SK-N-SH treated with all-trans-retinoic acid at 6 μM for 48 hours (cell line): ENCODE results near the gene TTC23L.

Experiments used
- ATAC-seq: fragments of 200-7000 bp; cut with Tn5 transposase; 3 replicates; pipeline ENCODE4 v1.9.1; 2020; ENCODE audit warnings: mild to moderate bottlenecking, moderate library complexity
- ARNTL ChIP-seq: fragments of 450-650 bp; formaldehyde crosslinking; IDR thresholded peaks from 2 replicates; pipeline ENCODE4 v1.5.0; 2020; ENCODE audit warnings: low read depth, mild to moderate bottlenecking, moderate library complexity, borderline replicate concordance
- BACH2 ChIP-seq: fragments of 250-450 bp; sonication (Bioruptor Pico); IDR thresholded peaks from 2 replicates; pipeline ENCODE4 v1.9.0; 2021; ENCODE audit warnings: mild to moderate bottlenecking, borderline replicate concordance
- CSDC2 ChIP-seq: fragments of 250-450 bp; sonication (Bioruptor Pico); IDR thresholded peaks from 2 replicates; pipeline ENCODE4 v1.5.0; 2020; ENCODE audit warnings: mild to moderate bottlenecking, moderate library complexity
- ESRRG ChIP-seq: fragments of 250-450 bp; sonication (Bioruptor Pico); IDR thresholded peaks from 2 replicates; pipeline ENCODE4 v1.6.1; 2021; ENCODE audit warnings: mild to moderate bottlenecking
- GLIS3 ChIP-seq: fragments of 250-450 bp; sonication (Bioruptor Pico); IDR thresholded peaks from 2 replicates; pipeline ENCODE4 v1.5.0; 2020; ENCODE audit warnings: mild to moderate bottlenecking, moderate library complexity
- ISL1 ChIP-seq: fragments of 250-450 bp; sonication (Bioruptor Pico); IDR thresholded peaks from 2 replicates; pipeline ENCODE4 v2.1.2; 2022; ENCODE audit warnings: mild to moderate bottlenecking, moderate library complexity
- OSR1 ChIP-seq: fragments of 250-450 bp; sonication (Bioruptor Pico); IDR thresholded peaks from 2 replicates; pipeline ENCODE4 v1.8.0; 2022; ENCODE audit warnings: moderate library complexity, mild to moderate bottlenecking, inconsistent platforms
- PPARA ChIP-seq: fragments of 250-450 bp; sonication (Bioruptor Pico); IDR thresholded peaks from 2 replicates; pipeline ENCODE4 v1.5.0; 2020; ENCODE audit warnings: mild to moderate bottlenecking, borderline replicate concordance
- RARB ChIP-seq: fragments of 250-450 bp; sonication (Bioruptor Pico); IDR thresholded peaks from 2 replicates; pipeline ENCODE4 v1.8.0; 2021; ENCODE audit warnings: mild to moderate bottlenecking, moderate library complexity
- SNAI2 ChIP-seq: fragments of 250-450 bp; sonication (Bioruptor Pico); IDR thresholded peaks from 2 replicates; pipeline ENCODE4 v1.5.0; 2020; ENCODE audit warnings: mild to moderate bottlenecking, moderate library complexity
- TCF4 ChIP-seq: fragments of 250-450 bp; sonication (Bioruptor Pico); IDR thresholded peaks from 2 replicates; pipeline ENCODE4 v1.8.0; 2021; ENCODE audit warnings: mild to moderate bottlenecking, moderate library complexity, borderline replicate concordance
- TOX ChIP-seq: fragments of 250-450 bp; sonication (Bioruptor Pico); IDR thresholded peaks from 2 replicates; pipeline ENCODE4 v1.8.0; 2021; ENCODE audit warnings: mild to moderate bottlenecking, moderate library complexity, borderline replicate concordance
- ZC3H10 ChIP-seq: fragments of 250-450 bp; sonication (Bioruptor Pico); IDR thresholded peaks from 2 replicates; pipeline ENCODE4 v1.5.1; 2021; ENCODE audit warnings: mild to moderate bottlenecking, moderate library complexity
- ZFP30 ChIP-seq: fragments of 450-650 bp; formaldehyde crosslinking; IDR thresholded peaks from 2 replicates; pipeline ENCODE4 v1.5.0; 2022; ENCODE audit warnings: mild to moderate bottlenecking, moderate library complexity
- ZNF70 ChIP-seq: fragments of 450-650 bp; formaldehyde crosslinking; IDR thresholded peaks from 2 replicates; pipeline ENCODE4 v1.5.0; 2020; ENCODE audit warnings: mild to moderate bottlenecking, moderate library complexity
- ZNF8 ChIP-seq: fragments of 450-650 bp; formaldehyde crosslinking; IDR thresholded peaks from 2 replicates; pipeline ENCODE4 v1.5.0; 2020; ENCODE audit warnings: mild to moderate bottlenecking, moderate library complexity
- TF ChIP-seq, protein P1 (sequence below): fragments of 250-450 bp; sonication (Bioruptor Pico); IDR thresholded peaks from 2 replicates; pipeline ENCODE4 v1.5.0; 2020; ENCODE audit warnings: mild to moderate bottlenecking, moderate library complexity
- TF ChIP-seq, protein P2 (sequence below): fragments of 250-450 bp; sonication (Bioruptor Pico); IDR thresholded peaks from 2 replicates; pipeline ENCODE4 v1.8.0; 2020; ENCODE audit warnings: mild to moderate bottlenecking, moderate library complexity, borderline replicate concordance
- TF ChIP-seq, protein P3 (sequence below): fragments of 250-450 bp; sonication (Bioruptor Pico); IDR thresholded peaks from 2 replicates; pipeline ENCODE4 v1.8.0; 2021; ENCODE audit warnings: low read depth, mild to moderate bottlenecking, moderate library complexity, borderline replicate concordance
- TF ChIP-seq, protein P4 (sequence below): fragments of 250-450 bp; sonication (Bioruptor Pico); IDR thresholded peaks from 2 replicates; pipeline ENCODE4 v1.5.1; 2020; ENCODE audit warnings: low read depth, mild to moderate bottlenecking, moderate library complexity
- TF ChIP-seq, protein P5 (sequence below): fragments of 250-450 bp; sonication (Bioruptor Pico); IDR thresholded peaks from 2 replicates; pipeline ENCODE4 v1.5.1; 2021; ENCODE audit warnings: mild to moderate bottlenecking, moderate library complexity

Gene TTC23L

DNA sequence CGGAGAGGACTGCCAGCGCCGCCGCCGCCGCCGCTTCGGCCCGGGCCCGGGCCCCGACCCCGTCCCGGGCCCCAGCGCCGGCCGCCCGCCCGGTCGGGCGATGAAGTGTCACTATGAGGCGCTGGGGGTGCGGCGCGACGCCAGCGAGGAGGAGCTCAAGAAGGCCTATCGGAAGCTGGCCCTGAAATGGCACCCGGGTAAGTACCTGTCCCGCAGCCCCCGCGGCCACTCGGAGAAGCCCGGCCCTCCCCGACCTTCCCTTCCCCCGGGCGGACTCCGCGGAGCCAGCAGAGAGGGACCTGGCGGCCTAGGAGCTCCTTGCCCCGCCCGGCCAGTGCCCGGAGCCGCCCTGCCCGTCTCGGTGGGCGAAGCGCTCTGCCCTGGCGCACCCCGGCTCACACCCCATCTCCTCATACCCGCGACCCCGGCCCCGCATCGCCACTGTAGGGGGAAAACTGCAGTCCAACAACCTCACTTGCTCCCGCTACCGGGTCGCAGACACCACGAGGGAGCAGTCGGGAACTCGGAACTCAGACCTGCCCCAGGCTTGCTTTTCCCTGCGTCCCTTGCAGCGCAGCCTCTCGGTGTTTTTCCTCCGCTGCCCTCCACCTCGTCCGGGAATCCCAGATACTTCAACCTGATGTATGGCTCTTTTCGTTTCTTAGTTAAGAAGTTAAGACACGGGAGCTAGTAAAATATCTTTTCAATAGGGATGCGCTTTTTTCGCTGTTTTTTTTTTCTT lies 90.9 kb downstream of the TTC23L start:
- no peak for TF ChIP-seq TCF4
- TF ChIP-seq ISL1 = no peak
- TF ChIP-seq ZNF8 = no peak
- TF ChIP-seq PPARA (CRISPR knock-in tag) = no peak
- TF ChIP-seq, protein P1, sequence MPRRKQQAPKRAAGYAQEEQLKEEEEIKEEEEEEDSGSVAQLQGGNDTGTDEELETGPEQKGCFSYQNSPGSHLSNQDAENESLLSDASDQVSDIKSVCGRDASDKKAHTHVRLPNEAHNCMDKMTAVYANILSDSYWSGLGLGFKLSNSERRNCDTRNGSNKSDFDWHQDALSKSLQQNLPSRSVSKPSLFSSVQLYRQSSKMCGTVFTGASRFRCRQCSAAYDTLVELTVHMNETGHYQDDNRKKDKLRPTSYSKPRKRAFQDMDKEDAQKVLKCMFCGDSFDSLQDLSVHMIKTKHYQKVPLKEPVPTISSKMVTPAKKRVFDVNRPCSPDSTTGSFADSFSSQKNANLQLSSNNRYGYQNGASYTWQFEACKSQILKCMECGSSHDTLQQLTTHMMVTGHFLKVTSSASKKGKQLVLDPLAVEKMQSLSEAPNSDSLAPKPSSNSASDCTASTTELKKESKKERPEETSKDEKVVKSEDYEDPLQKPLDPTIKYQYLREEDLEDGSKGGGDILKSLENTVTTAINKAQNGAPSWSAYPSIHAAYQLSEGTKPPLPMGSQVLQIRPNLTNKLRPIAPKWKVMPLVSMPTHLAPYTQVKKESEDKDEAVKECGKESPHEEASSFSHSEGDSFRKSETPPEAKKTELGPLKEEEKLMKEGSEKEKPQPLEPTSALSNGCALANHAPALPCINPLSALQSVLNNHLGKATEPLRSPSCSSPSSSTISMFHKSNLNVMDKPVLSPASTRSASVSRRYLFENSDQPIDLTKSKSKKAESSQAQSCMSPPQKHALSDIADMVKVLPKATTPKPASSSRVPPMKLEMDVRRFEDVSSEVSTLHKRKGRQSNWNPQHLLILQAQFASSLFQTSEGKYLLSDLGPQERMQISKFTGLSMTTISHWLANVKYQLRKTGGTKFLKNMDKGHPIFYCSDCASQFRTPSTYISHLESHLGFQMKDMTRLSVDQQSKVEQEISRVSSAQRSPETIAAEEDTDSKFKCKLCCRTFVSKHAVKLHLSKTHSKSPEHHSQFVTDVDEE (CRISPR knock-in tag) = no peak
- TF ChIP-seq ZC3H10 (CRISPR knock-in tag) = no peak
- no peak for TF ChIP-seq SNAI2 (CRISPR knock-in tag)
- TF ChIP-seq TOX = no peak
- no peak for TF ChIP-seq ESRRG
- TF ChIP-seq, protein P2, sequence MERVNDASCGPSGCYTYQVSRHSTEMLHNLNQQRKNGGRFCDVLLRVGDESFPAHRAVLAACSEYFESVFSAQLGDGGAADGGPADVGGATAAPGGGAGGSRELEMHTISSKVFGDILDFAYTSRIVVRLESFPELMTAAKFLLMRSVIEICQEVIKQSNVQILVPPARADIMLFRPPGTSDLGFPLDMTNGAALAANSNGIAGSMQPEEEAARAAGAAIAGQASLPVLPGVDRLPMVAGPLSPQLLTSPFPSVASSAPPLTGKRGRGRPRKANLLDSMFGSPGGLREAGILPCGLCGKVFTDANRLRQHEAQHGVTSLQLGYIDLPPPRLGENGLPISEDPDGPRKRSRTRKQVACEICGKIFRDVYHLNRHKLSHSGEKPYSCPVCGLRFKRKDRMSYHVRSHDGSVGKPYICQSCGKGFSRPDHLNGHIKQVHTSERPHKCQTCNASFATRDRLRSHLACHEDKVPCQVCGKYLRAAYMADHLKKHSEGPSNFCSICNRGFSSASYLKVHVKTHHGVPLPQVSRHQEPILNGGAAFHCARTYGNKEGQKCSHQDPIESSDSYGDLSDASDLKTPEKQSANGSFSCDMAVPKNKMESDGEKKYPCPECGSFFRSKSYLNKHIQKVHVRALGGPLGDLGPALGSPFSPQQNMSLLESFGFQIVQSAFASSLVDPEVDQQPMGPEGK (CRISPR knock-in tag) = no peak
- no peak for TF ChIP-seq RARB (CRISPR knock-in tag)
- no peak for TF ChIP-seq OSR1 (CRISPR knock-in tag)
- TF ChIP-seq, protein P3, sequence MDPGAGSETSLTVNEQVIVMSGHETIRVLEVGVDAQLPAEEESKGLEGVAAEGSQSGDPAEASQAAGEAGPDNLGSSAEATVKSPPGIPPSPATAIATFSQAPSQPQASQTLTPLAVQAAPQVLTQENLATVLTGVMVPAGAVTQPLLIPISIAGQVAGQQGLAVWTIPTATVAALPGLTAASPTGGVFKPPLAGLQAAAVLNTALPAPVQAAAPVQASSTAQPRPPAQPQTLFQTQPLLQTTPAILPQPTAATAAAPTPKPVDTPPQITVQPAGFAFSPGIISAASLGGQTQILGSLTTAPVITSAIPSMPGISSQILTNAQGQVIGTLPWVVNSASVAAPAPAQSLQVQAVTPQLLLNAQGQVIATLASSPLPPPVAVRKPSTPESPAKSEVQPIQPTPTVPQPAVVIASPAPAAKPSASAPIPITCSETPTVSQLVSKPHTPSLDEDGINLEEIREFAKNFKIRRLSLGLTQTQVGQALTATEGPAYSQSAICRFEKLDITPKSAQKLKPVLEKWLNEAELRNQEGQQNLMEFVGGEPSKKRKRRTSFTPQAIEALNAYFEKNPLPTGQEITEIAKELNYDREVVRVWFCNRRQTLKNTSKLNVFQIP = no peak
- no peak for TF ChIP-seq ZNF70 (CRISPR knock-in tag)
- TF ChIP-seq, protein P4, sequence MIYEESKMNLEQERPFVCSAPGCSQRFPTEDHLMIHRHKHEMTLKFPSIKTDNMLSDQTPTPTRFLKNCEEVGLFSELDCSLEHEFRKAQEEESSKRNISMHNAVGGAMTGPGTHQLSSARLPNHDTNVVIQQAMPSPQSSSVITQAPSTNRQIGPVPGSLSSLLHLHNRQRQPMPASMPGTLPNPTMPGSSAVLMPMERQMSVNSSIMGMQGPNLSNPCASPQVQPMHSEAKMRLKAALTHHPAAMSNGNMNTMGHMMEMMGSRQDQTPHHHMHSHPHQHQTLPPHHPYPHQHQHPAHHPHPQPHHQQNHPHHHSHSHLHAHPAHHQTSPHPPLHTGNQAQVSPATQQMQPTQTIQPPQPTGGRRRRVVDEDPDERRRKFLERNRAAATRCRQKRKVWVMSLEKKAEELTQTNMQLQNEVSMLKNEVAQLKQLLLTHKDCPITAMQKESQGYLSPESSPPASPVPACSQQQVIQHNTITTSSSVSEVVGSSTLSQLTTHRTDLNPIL = no peak
- TF ChIP-seq BACH2 (CRISPR knock-in tag) = no peak
- TF ChIP-seq CSDC2 (CRISPR knock-in tag) = no peak
- peak; percentile 70 for ATAC-seq

DNA sequence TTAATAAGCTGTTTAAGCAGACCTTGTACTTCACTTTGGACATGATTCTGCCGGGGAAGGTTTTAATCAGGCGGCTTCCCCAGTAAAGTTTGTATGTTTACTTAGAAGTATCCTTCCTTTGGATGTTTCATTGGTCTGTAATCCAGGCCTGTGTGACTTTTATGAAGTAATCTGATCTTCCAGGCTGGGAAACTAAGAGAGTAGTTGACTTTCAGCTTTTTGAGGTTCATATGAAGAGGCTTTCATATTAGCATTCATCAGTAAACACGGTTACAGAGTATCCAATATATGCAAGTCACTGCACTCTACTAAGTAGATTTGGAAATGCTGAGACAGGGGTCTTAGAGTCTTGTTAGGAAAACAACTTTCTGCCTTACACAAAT lies 91.5 kb downstream of the TTC23L start:
- TF ChIP-seq ZNF8 (no peak), ARNTL (no peak), RARB (CRISPR knock-in tag) (no peak), ESRRG (no peak)
- TF ChIP-seq, protein P5, sequence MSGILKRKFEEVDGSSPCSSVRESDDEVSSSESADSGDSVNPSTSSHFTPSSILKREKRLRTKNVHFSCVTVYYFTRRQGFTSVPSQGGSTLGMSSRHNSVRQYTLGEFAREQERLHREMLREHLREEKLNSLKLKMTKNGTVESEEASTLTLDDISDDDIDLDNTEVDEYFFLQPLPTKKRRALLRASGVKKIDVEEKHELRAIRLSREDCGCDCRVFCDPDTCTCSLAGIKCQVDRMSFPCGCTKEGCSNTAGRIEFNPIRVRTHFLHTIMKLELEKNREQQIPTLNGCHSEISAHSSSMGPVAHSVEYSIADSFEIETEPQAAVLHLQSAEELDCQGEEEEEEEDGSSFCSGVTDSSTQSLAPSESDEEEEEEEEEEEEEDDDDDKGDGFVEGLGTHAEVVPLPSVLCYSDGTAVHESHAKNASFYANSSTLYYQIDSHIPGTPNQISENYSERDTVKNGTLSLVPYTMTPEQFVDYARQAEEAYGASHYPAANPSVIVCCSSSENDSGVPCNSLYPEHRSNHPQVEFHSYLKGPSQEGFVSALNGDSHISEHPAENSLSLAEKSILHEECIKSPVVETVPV (CRISPR knock-in tag) = no peak
- TF ChIP-seq, protein P4 = no peak
- 0 out of 3 replicates have a peak, but pooled peaks have one; percentile 0 for ATAC-seq

DNA sequence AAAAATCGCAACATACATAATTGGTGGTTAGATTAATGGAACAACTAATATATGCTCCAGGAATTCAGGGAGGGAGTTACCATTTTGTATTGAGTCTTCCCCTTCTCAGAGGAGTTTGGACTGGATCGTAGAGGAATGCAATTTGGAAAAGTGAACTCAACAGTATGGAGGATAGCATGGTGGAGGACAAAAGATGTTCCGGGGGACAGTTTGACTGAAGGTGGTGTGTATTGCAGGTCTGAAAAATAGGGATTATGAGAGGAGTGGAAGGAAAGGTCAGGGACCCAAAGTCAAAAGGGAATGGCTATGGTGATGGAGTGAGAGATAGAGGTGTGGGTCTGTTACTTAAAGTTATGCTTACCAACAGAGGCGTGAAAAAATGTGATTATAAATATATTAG lies 91.9 kb downstream of the TTC23L start:
- no peak for ATAC-seq
- no peak for TF ChIP-seq ISL1
- no peak for TF ChIP-seq ARNTL
- TF ChIP-seq GLIS3 = no peak
- no peak for TF ChIP-seq ZFP30 (CRISPR knock-in tag)
- no peak for TF ChIP-seq PPARA (CRISPR knock-in tag)
- TF ChIP-seq, protein P2 (CRISPR knock-in tag) = no peak
- no peak for TF ChIP-seq ZNF8
- TF ChIP-seq, protein P1 (CRISPR knock-in tag) = no peak
- TF ChIP-seq ZC3H10 (CRISPR knock-in tag) = no peak
